Measurements from ENCODE around the gene LTB. TPM values are rescaled to one million over a fixed set of nuclear protein-coding genes. Genes with fewer than 3 reads are reported as not detected.

The LTB gene
- total and polyA plus RNA-seq, 2 experiments from 2014 or later: 4.0 to 6.0 TPM

- no peaks in the 10 kb centered on the region for H3K36me3 ChIP-seq (replicated peaks; ENCODE audit: insufficient read depth, low read depth)
- no peaks in the 10 kb centered on the region for H3K9me3 ChIP-seq (ENCODE audit: low read depth)
- TF ChIP-seq EZH2 (IDR thresholded peaks at IDR 0.05; ENCODE audit: borderline replicate concordance) (no peak), EZH2phosphoT487 (IDR thresholded peaks at IDR 0.05; ENCODE audit: low read depth, severe bottlenecking, unreplicated experiment) (no peak)
- TF ChIP-seq, protein P1, sequence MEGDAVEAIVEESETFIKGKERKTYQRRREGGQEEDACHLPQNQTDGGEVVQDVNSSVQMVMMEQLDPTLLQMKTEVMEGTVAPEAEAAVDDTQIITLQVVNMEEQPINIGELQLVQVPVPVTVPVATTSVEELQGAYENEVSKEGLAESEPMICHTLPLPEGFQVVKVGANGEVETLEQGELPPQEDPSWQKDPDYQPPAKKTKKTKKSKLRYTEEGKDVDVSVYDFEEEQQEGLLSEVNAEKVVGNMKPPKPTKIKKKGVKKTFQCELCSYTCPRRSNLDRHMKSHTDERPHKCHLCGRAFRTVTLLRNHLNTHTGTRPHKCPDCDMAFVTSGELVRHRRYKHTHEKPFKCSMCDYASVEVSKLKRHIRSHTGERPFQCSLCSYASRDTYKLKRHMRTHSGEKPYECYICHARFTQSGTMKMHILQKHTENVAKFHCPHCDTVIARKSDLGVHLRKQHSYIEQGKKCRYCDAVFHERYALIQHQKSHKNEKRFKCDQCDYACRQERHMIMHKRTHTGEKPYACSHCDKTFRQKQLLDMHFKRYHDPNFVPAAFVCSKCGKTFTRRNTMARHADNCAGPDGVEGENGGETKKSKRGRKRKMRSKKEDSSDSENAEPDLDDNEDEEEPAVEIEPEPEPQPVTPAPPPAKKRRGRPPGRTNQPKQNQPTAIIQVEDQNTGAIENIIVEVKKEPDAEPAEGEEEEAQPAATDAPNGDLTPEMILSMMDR (IDR thresholded peaks at IDR 0.05; ENCODE audit: poor library complexity): no peak
- peaks cover 26% of the 10 kb centered on the region for H4K20me1 ChIP-seq (ENCODE audit: insufficient read depth, poor library complexity, severe bottlenecking)
- no peak overlapping the region for H2AFZ ChIP-seq
- H3K4me1 ChIP-seq (ENCODE audit: insufficient read depth): peaks cover 27% of the 10 kb centered on the region
- H3K79me2 ChIP-seq: peaks cover 54% of the 10 kb centered on the region
- WGBS (ENCODE audit: low lambda C conversion rate, missing lambda C conversion rate): 95% methylated on average over 6 of the region's 6 CpGs
- no peaks in the 10 kb centered on the region for H3K27me3 ChIP-seq
- H3K4me3 ChIP-seq: no peak overlapping the region
- H3K9me2 ChIP-seq (replicated peaks; ENCODE audit: insufficient read depth): no peaks in the 10 kb centered on the region
- no peak overlapping the region for H3K27ac ChIP-seq
- DNase-seq (ENCODE audit: low spot score): no peak
- H3K4me2 ChIP-seq: no peak overlapping the region
Measured at GRCh38 chr6:31543639-31544038, 38.6 kb downstream of the LTB start.

GRCh38 chr6:31541658-31542521 lies 40.3 kb downstream of the LTB start, which contains the start of gene DDX39B:
TSS of gene DDX39B (minus strand) at chr6:31542003. CDS start at chr6:31540532, 1,471 bp downstream.
- TF ChIP-seq EZH2phosphoT487 (IDR thresholded peaks at IDR 0.05; ENCODE audit: low read depth, severe bottlenecking, unreplicated experiment): no peak
- TF ChIP-seq EZH2 (IDR thresholded peaks at IDR 0.05; ENCODE audit: borderline replicate concordance): no peak
- TF ChIP-seq, protein P1 (IDR thresholded peaks at IDR 0.05; ENCODE audit: poor library complexity): no peak
- Histone ChIP-seq H3K4me3 (peak within 1 kb of the TSS; percentile 56), H3K27ac (peak within 1 kb of the TSS; percentile 99), H3K27me3 (no peaks in the 10 kb centered on the region), H4K20me1 (ENCODE audit: insufficient read depth, poor library complexity, severe bottlenecking) (peaks cover 43% of the 10 kb centered on the region), H2AFZ (peak within 1 kb of the TSS; percentile 81), H3K9me2 (replicated peaks; ENCODE audit: insufficient read depth) (no peaks in the 10 kb centered on the region), H3K79me2 (peaks cover 61% of the 10 kb centered on the region), H3K4me1 (ENCODE audit: insufficient read depth) (peaks cover 19% of the 10 kb centered on the region), H3K9me3 (ENCODE audit: low read depth) (no peaks in the 10 kb centered on the region), H3K4me2 (peak within 1 kb of the TSS; percentile 86), H3K36me3 (replicated peaks; ENCODE audit: insufficient read depth, low read depth) (no peaks in the 10 kb centered on the region)
- DNase-seq (ENCODE audit: low spot score): peak; percentile 98
- WGBS (ENCODE audit: low lambda C conversion rate, missing lambda C conversion rate): 2% methylated on average over 43 of the region's 43 CpGs

DNA sequence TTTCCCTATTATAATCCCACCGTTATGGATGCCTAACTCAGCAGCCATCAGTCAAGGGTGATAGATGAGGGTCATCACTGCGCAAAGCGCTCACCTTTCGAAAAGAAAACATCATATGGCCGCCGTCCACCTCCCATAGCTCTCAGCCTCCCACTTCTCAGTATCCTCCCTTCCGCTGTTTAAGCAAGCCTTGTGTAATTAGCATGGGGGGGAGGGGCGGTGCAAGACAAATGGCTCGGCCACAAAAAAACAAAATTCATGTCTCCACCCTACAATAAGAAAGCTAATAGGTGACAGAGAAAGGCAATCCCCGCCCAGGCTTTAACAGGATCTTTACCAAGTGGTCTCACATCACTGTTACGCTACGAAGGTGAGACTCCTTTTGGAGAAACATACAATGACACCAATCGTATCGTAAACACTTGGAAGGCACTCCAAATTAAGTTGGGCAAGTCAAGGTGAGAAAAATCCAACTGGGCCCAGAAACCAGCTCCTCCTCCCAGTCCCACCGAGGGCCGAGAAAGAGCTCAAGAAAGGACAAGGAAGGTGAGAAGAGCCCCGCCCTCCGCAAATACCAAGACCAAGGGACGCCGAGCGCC lies 41.1 kb downstream of the LTB start:
- no peak for TF ChIP-seq EZH2phosphoT487 (IDR thresholded peaks at IDR 0.05; ENCODE audit: low read depth, severe bottlenecking, unreplicated experiment)
- under 1% methylated on average over 21 of the region's 21 CpGs for WGBS (ENCODE audit: low lambda C conversion rate, missing lambda C conversion rate)
- Histone ChIP-seq H3K9me3 (ENCODE audit: low read depth) (no peaks in the 10 kb centered on the region), H3K9me2 (replicated peaks; ENCODE audit: insufficient read depth) (no peaks in the 10 kb centered on the region), H3K79me2 (peaks cover 68% of the 10 kb centered on the region), H3K27me3 (no peaks in the 10 kb centered on the region), H3K27ac (peak overlapping the region; percentile 99), H4K20me1 (ENCODE audit: insufficient read depth, poor library complexity, severe bottlenecking) (peaks cover 50% of the 10 kb centered on the region), H3K4me2 (peak overlapping the region; percentile 86), H2AFZ (peak overlapping the region; percentile 12), H3K4me1 (ENCODE audit: insufficient read depth) (peaks cover 19% of the 10 kb centered on the region), H3K4me3 (peak overlapping the region; percentile 56), H3K36me3 (replicated peaks; ENCODE audit: insufficient read depth, low read depth) (peaks cover 1% of the 10 kb centered on the region)
- DNase-seq (ENCODE audit: low spot score): peak; percentile 74

DNA sequence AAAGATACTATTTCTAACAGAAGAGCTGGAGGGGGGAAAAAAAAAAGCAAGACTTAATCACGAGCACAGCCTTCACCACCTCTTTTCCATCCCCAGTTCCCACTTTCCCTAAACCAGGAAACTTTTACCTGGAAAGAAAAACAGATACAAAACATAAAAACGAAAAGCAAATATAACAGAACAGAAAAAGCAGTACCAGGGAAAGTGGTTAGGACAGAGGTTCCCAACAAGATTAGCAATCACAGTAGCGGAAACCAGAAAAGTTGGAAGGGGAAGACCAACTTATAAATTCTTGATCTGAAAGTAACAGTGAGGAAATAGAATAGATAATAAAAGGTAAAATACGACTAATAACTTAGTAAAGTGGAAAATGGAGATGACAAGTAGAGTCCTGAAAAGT lies 41.6 kb downstream of the LTB start:
- no peaks in the 10 kb centered on the region for H3K27me3 ChIP-seq
- H3K4me1 ChIP-seq (ENCODE audit: insufficient read depth): peaks cover 19% of the 10 kb centered on the region
- peaks cover 55% of the 10 kb centered on the region for H4K20me1 ChIP-seq (ENCODE audit: insufficient read depth, poor library complexity, severe bottlenecking)
- 7% methylated on average over 4 of the region's 4 CpGs for WGBS (ENCODE audit: low lambda C conversion rate, missing lambda C conversion rate)
- no peak for DNase-seq (ENCODE audit: low spot score)
- H3K36me3 ChIP-seq (replicated peaks; ENCODE audit: insufficient read depth, low read depth): peaks cover 7% of the 10 kb centered on the region
- H3K4me2 ChIP-seq: peak overlapping the region; percentile 86
- H3K27ac ChIP-seq: peak overlapping the region; percentile 99
- H3K79me2 ChIP-seq: peaks cover 73% of the 10 kb centered on the region
- TF ChIP-seq EZH2phosphoT487 (IDR thresholded peaks at IDR 0.05; ENCODE audit: low read depth, severe bottlenecking, unreplicated experiment): no peak
- TF ChIP-seq, protein P1 (IDR thresholded peaks at IDR 0.05; ENCODE audit: poor library complexity): no peak
- TF ChIP-seq EZH2 (IDR thresholded peaks at IDR 0.05; ENCODE audit: borderline replicate concordance): no peak
- no peaks in the 10 kb centered on the region for H3K9me2 ChIP-seq (replicated peaks; ENCODE audit: insufficient read depth)
- H3K9me3 ChIP-seq (ENCODE audit: low read depth): no peaks in the 10 kb centered on the region
- H3K4me3 ChIP-seq: peak overlapping the region; percentile 56
- no peak overlapping the region for H2AFZ ChIP-seq

Data from hepatocyte (in vitro differentiated cells).